Breast epithelium (tissue), 4 donors: ENCODE results near the gene HOXB5. TPM values are rescaled to one million over a fixed set of nuclear protein-coding genes. Genes with fewer than 3 reads are reported as not detected.

Experiments
- DNase-seq, 2 donors: peaks; one replicate each; pipeline ENCODE4 v3.0.0-alpha.2; 2019; ENCODE audit warnings: low spot score in 2 of 2
- H3K27ac ChIP-seq, 2 donors: fragments of 200-600 bp; sonication (generic) in 1 of 2; one replicate each; pipeline ENCODE4 v1.5.1; 2016 to 2019; ENCODE audit warnings: mild to moderate bottlenecking in 1 of 2
- H3K27me3 ChIP-seq, 2 donors: fragments of 200-600 bp; sonication (generic) in 1 of 2; one replicate each; pipeline versions ENCODE4 v1.5.1 to v1.6.0; 2017 to 2019; ENCODE audit warnings: control low read depth in 1 of 2, mild to moderate bottlenecking in 1 of 2
- H3K36me3 ChIP-seq: fragments of 200-600 bp; one replicate; pipeline ENCODE4 v1.5.1; 2019
- H3K4me1 ChIP-seq, 2 donors: fragments of 200-600 bp; sonication (generic); one replicate each; pipeline ENCODE4 v1.5.1; 2016 to 2019; ENCODE audit warnings: control low read depth in 1 of 2
- H3K4me3 ChIP-seq, 3 donors: fragments of 200-600 bp; sonication (generic); 1 replicate in 2 of 3; 2 replicates in 1 of 3; pipeline ENCODE4 v1.5.1; 2016 to 2019; ENCODE audit warnings: mild to moderate bottlenecking in 3 of 3, moderate library complexity in 2 of 3
- H3K9me3 ChIP-seq, 2 donors: fragments of 200-600 bp; sonication (generic) in 1 of 2; one replicate each; pipeline ENCODE4 v1.5.1; 2016 to 2019; ENCODE audit warnings: control low read depth in 1 of 2
- POLR2A ChIP-seq: fragments of 450-650 bp; IDR thresholded peaks from one replicate; pipeline ENCODE4 v1.6.1; 2016; ENCODE audit warnings: antibody characterized with exemption, mild to moderate bottlenecking, moderate library complexity
- POLR2AphosphoS5 ChIP-seq, 3 donors: sonication (generic); formaldehyde crosslinking; IDR thresholded peaks; one replicate each; pipeline ENCODE4 v1.6.1; 2017; ENCODE audit warnings: antibody characterized with exemption in 3 of 3
- intact Hi-C: fragments of 100-400 bp; cut with DNase I; formaldehyde crosslinking; loops from one replicate; pipeline ENCODE4 v1.15.1; 2023; ENCODE audit warnings: low total_unique reads
- total RNA-seq, 3 donors: library from RNA; depleted of rRNA; stranded (reverse); fragments of >200 nt; gene quantifications; one replicate each; pipeline ENCODE4 v1.1.0, GENCODE V29; 2016
- TF ChIP-seq, protein P1 (sequence below), 3 donors: fragments of 450-650 bp; IDR thresholded peaks; one replicate each; pipeline ENCODE4 v1.5.1; 2016 to 2017; ENCODE audit warnings: antibody characterized with exemption in 3 of 3, mild to moderate bottlenecking in 3 of 3, moderate library complexity in 3 of 3

Gene HOXB5
- total RNA-seq, 3 donors from 2014 or later = 0.44 to 2.0 (median 1.4) TPM

DNA sequence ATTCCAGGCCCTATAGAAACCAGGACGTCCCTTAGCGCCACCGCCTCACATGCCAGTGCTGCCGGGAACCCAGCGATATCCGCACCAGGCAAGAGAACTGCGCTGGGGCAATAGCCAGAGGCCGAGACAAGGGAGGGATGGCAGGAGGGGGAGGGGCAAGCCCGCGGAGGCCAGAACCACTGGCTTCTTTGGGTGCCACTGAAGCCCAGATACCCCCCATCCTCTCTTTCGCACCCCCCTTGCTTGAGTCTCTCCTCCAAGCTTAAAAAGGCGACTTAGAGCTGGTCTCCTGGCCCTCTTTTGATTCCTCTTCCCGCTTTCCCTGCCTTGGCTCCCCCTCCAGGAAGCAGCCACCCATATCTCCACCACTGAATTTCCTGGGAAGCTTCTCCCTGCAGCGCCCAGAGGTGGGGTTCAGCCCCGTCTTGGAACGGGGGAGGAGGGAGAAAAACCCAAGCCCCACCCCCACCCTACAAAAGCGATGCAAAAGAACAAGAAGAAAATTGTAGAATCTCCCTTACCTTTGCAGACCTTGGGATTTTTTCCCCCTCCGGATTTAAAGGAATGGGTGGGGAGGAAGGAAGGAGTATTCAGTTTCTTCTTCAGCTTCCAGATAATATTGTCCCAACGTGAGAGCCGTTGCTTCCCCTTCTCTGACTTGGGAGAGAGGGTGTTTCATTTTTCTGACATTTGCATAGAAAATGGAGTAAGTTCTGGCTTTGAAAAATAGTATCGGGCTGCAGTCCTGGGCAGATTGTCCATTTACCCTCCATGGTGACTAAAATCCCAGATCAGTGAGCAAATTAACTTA, 10.6 kb upstream of the HOXB5 start:
- DNase-seq = no peak
- TF ChIP-seq, protein P1, sequence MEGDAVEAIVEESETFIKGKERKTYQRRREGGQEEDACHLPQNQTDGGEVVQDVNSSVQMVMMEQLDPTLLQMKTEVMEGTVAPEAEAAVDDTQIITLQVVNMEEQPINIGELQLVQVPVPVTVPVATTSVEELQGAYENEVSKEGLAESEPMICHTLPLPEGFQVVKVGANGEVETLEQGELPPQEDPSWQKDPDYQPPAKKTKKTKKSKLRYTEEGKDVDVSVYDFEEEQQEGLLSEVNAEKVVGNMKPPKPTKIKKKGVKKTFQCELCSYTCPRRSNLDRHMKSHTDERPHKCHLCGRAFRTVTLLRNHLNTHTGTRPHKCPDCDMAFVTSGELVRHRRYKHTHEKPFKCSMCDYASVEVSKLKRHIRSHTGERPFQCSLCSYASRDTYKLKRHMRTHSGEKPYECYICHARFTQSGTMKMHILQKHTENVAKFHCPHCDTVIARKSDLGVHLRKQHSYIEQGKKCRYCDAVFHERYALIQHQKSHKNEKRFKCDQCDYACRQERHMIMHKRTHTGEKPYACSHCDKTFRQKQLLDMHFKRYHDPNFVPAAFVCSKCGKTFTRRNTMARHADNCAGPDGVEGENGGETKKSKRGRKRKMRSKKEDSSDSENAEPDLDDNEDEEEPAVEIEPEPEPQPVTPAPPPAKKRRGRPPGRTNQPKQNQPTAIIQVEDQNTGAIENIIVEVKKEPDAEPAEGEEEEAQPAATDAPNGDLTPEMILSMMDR (IDR thresholded peaks at IDR 0.05) = no peak
- TF ChIP-seq POLR2AphosphoS5 (IDR thresholded peaks at IDR 0.05) (no peak), POLR2A (no peak)

DNA sequence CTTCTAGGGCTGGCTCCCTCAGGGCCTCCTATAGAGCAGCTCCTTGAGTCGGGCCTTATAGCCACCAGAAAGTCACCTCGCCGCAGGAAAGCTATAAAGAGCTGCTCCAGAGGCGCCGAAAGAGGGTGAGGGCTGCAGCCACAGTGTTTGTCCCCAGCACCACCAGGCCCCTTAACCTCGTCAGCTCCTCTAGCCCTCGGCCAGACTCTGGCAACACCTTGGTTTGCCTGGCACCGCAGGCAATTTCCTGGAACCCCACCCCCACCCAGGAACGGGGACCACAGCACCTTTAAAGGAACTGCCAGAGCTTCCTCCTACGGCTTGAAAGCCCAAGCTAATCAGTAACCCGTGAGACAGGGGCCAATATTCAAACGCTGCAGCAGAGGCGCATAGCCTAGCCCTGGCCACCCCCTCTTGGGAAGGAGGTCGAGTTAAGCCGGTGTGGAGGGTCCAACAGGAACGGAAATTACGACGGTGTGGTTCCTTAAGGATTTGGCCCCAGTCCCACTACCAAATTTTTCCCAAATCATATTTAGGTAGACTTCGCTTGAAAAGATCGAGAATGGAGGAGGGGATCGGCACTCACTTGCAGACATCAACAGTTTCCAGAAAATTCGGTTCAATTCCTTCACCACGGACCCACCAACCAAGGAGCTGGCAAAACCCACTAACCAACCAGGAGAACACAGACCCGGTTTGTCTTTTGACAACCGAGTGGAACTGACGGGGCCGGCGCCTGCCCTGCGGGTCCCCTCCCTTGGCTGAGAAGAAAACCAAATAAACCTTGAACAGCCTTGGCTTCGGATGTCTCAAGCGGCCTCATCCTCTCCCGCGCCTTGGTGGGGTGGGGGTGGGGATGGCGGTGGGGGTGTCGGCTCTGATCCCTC, 8.2 kb upstream of the HOXB5 start:
- intact Hi-C loops = no loop called here
- Histone ChIP-seq H3K36me3 (no peaks in the 10 kb centered on the region), H3K4me1 (peaks cover 0 to 10% of the 10 kb centered on the region in 2 donors), H3K27me3 (peaks cover 3 to 100% of the 10 kb centered on the region in 2 donors), H3K27ac (no peak overlapping the region), H3K4me3 (peak overlapping the region; percentile 28 to 52 (median 48)), H3K9me3 (no peaks in the 10 kb centered on the region)
- TF ChIP-seq, protein P1 (IDR thresholded peaks at IDR 0.05) = no peak
- TF ChIP-seq POLR2AphosphoS5 (IDR thresholded peaks at IDR 0.05) (no peak), POLR2A (no peak)
- DNase-seq = no peak

More for the DNA sequence above, 10.6 kb upstream of the HOXB5 start:
- peak overlapping the region; percentile 28 to 55 (median 52) for H3K4me3 ChIP-seq
- no peaks in the 10 kb centered on the region for H3K9me3 ChIP-seq
- H3K4me1 ChIP-seq = no peaks in the 10 kb centered on the region
- intact Hi-C loops = no loop called here
- H3K36me3 ChIP-seq = no peaks in the 10 kb centered on the region
- H3K27ac ChIP-seq = peak overlapping the region in 1 of 2 donors; percentile 82
- H3K27me3 ChIP-seq = peaks cover 3 to 97% of the 10 kb centered on the region in 2 donors

DNA sequence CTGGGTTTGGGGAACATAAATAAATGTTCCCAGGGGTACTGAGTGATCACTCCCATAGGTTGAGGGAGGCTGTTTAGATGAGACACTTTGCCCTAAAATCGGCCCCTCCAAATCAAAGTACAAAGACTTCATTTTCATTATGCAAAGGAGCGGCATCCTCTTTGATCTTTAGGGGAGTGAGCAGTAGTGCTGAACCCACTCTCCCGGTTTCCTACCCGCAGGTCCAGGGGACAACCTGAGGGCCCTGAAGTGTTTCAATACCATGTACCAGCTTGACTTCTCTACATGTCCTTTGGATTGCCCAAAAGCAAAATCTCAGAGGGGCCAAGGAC, 7.6 kb upstream of the HOXB5 start:
- intact Hi-C loops = no loop called here
- Histone ChIP-seq H3K36me3 (no peaks in the 10 kb centered on the region), H3K27me3 (peaks cover under 1 to 100% of the 10 kb centered on the region in 2 donors), H3K4me3 (no peak overlapping the region), H3K27ac (no peak overlapping the region), H3K4me1 (peaks cover 0 to 10% of the 10 kb centered on the region in 2 donors), H3K9me3 (no peaks in the 10 kb centered on the region)
- TF ChIP-seq, protein P1 (IDR thresholded peaks at IDR 0.05) = no peak
- TF ChIP-seq POLR2AphosphoS5 (IDR thresholded peaks at IDR 0.05) = no peak
- TF ChIP-seq POLR2A = no peak
- DNase-seq = no peak

DNA sequence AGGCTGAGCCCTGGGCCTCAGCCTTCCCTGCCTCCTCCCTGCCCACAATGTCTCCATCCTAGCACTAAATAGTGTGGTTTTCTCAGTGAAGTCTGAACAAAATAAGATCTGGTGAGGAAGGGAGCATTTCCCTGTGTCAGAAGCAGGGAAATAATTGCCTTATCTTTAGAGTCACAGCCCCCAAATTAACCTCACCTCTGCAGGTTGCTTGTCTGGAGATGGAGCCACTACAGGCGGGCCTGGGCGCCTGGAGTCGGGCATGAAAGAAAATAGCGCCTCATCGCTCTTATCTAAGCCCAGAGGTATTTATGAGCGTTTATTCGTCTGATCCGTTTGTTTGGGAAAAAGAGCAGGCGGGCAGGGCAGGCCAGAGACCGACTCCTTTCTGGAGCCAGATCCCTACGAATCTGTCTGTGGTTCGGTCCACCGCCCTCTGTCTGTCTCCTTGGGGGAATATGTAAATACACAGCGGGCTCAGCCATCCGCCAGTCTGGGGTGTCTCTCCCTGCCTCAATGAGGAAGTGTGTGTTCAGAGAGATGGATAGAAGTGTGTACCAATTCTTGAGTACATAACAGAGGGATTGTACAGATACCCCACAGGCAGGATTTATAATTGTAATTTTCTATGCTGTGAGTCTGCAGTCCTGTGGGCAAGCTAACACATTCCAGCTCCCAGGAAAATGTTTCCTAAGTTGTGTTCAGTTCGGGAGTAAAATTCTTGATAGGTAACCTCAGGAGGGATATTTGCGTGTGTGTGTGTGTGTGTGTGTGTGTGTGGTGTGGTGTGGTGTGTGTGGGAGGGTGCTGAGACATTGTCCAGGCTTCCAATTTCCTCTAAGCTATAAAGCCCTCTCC, 6.9 kb upstream of the HOXB5 start:
- H3K36me3 ChIP-seq = no peaks in the 10 kb centered on the region
- TF ChIP-seq POLR2A = no peak
- TF ChIP-seq, protein P1 (IDR thresholded peaks at IDR 0.05) = no peak
- TF ChIP-seq POLR2AphosphoS5 (IDR thresholded peaks at IDR 0.05) = no peak
- peaks cover 0 to 99% of the 10 kb centered on the region in 2 donors for H3K27me3 ChIP-seq
- no peak overlapping the region for H3K27ac ChIP-seq
- DNase-seq = no peak
- intact Hi-C loops = no loop called here
- no peak overlapping the region for H3K4me3 ChIP-seq
- H3K9me3 ChIP-seq = no peaks in the 10 kb centered on the region
- H3K4me1 ChIP-seq = peaks cover 0 to 10% of the 10 kb centered on the region in 2 donors
